Subcutaneous abdominal adipose tissue (tissue), 5 donors: ENCODE measurements around the gene SHH.

Experiments
- H3K27ac ChIP-seq: one replicate; pipeline ENCODE4 v1.7.0; 2013; ENCODE audit warnings: low read depth, mild to moderate bottlenecking, inconsistent platforms, low read length, moderate library complexity
- H3K27me3 ChIP-seq, 5 donors: one replicate each; pipeline ENCODE4 v1.7.0; 2013; ENCODE audit warnings: low read length in 5 of 5, inconsistent platforms in 1 of 5; ENCODE audit not compliant: control insufficient read depth in 5 of 5, insufficient read depth in 4 of 5
- H3K36me3 ChIP-seq, 5 donors: one replicate each; pipeline ENCODE4 v1.7.0; 2013; ENCODE audit warnings: low read length in 5 of 5; ENCODE audit not compliant: control insufficient read depth in 5 of 5, insufficient read depth in 5 of 5
- H3K4me1 ChIP-seq, 5 donors: one replicate each; pipeline ENCODE4 v1.7.0; 2013; ENCODE audit warnings: low read length in 5 of 5, mild to moderate bottlenecking in 3 of 5, moderate library complexity in 1 of 5; ENCODE audit not compliant: control insufficient read depth in 5 of 5, insufficient read depth in 5 of 5
- H3K4me3 ChIP-seq, 5 donors: one replicate each; pipeline ENCODE4 v1.7.0; 2013; ENCODE audit warnings: low read length in 5 of 5, low read depth in 1 of 5
- H3K9ac ChIP-seq, 5 donors: one replicate each; pipeline ENCODE4 v1.7.0; 2013; ENCODE audit warnings: low read length in 5 of 5, mild to moderate bottlenecking in 4 of 5, moderate library complexity in 3 of 5
- H3K9me3 ChIP-seq, 5 donors: one replicate each; pipeline ENCODE4 v1.7.0; 2013; ENCODE audit warnings: low read length in 5 of 5; ENCODE audit not compliant: control insufficient read depth in 5 of 5
- donor health status: healthy.
- donor health status: healthy.
- donor health status: healthy.
- donor health status: healthy.
- donor health status: healthy.

The SHH gene

GRCh38 chr7:155794196-155794595, 18.1 kb downstream of the SHH start:
- Histone ChIP-seq H3K9me3 (peaks cover 0 to 5% (median 0%) of the 10 kb centered on the region in 5 donors), H3K4me1 (peaks cover 3 to 5% (median 4%) of the 10 kb centered on the region in 5 donors), H3K36me3 (no peaks in the 10 kb centered on the region), H3K9ac (no peak overlapping the region), H3K4me3 (no peak overlapping the region), H3K27me3 (peaks cover 9 to 30% (median 15%) of the 10 kb centered on the region in 5 donors), H3K27ac (no peak overlapping the region)

- H3K36me3 ChIP-seq: no peaks in the 10 kb centered on the region
- H3K9ac ChIP-seq: no peak overlapping the region
- no peak overlapping the region for H3K27ac ChIP-seq
- peaks cover 0 to 5% (median 0%) of the 10 kb centered on the region in 5 donors for H3K9me3 ChIP-seq
- H3K4me3 ChIP-seq: no peak overlapping the region
- peaks cover 9 to 28% (median 15%) of the 10 kb centered on the region in 5 donors for H3K27me3 ChIP-seq
- H3K4me1 ChIP-seq: peaks cover 3 to 5% (median 4%) of the 10 kb centered on the region in 5 donors
Measured at GRCh38 chr7:155793720-155794119, 18.5 kb downstream of the SHH start.

- peaks cover 9 to 26% (median 15%) of the 10 kb centered on the region in 5 donors for H3K27me3 ChIP-seq
- H3K9me3 ChIP-seq: peaks cover 0 to 5% (median 0%) of the 10 kb centered on the region in 5 donors
- no peak overlapping the region for H3K9ac ChIP-seq
Measured at GRCh38 chr7:155792999-155793560, 19.2 kb downstream of the SHH start.

GRCh38 chr7:155792315-155792960, 19.8 kb downstream of the SHH start:
- Histone ChIP-seq H3K4me1 (peaks cover 5 to 11% (median 9%) of the 10 kb centered on the region in 5 donors), H3K9me3 (peaks cover 0 to 5% (median 0%) of the 10 kb centered on the region in 5 donors), H3K27ac (no peak overlapping the region), H3K4me3 (no peak overlapping the region), H3K27me3 (peaks cover 9 to 25% (median 15%) of the 10 kb centered on the region in 5 donors), H3K9ac (no peak overlapping the region), H3K36me3 (no peaks in the 10 kb centered on the region)

More at GRCh38 chr7:155792999-155793560, 19.2 kb downstream of the SHH start:
- peaks cover 3 to 5% (median 4%) of the 10 kb centered on the region in 5 donors for H3K4me1 ChIP-seq
- H3K27ac ChIP-seq: no peak overlapping the region
- no peak overlapping the region for H3K4me3 ChIP-seq
- no peaks in the 10 kb centered on the region for H3K36me3 ChIP-seq

- no peak overlapping the region for H3K27ac ChIP-seq
- peaks cover 9 to 23% (median 15%) of the 10 kb centered on the region in 5 donors for H3K27me3 ChIP-seq
Measured at GRCh38 chr7:155791836-155792235, 20.4 kb downstream of the SHH start.

GRCh38 chr7:155791214-155791737, 21.0 kb downstream of the SHH start:
- no peaks in the 10 kb centered on the region for H3K36me3 ChIP-seq
- H3K4me3 ChIP-seq: no peak overlapping the region
- H3K4me1 ChIP-seq: peaks cover 5 to 15% (median 10%) of the 10 kb centered on the region in 5 donors
- H3K9ac ChIP-seq: no peak overlapping the region
- no peak overlapping the region for H3K27ac ChIP-seq
- H3K27me3 ChIP-seq: peaks cover 3 to 19% (median 9%) of the 10 kb centered on the region in 5 donors
- H3K9me3 ChIP-seq: peaks cover 0 to 5% (median 0%) of the 10 kb centered on the region in 5 donors

More at GRCh38 chr7:155791836-155792235, 20.4 kb downstream of the SHH start:
- no peak overlapping the region for H3K4me3 ChIP-seq
- peaks cover 0 to 5% (median 0%) of the 10 kb centered on the region in 5 donors for H3K9me3 ChIP-seq
- H3K4me1 ChIP-seq: peaks cover 5 to 15% (median 11%) of the 10 kb centered on the region in 5 donors
- H3K36me3 ChIP-seq: no peaks in the 10 kb centered on the region
- H3K9ac ChIP-seq: no peak overlapping the region

GRCh38 chr7:155790666-155791065, 21.6 kb downstream of the SHH start:
- Histone ChIP-seq H3K4me1 (peaks cover 5 to 15% (median 10%) of the 10 kb centered on the region in 5 donors), H3K36me3 (no peaks in the 10 kb centered on the region), H3K4me3 (no peak overlapping the region), H3K27me3 (peaks cover 0 to 14% (median 5%) of the 10 kb centered on the region in 5 donors), H3K9me3 (peaks cover 0 to 5% (median 0%) of the 10 kb centered on the region in 5 donors), H3K9ac (no peak overlapping the region), H3K27ac (no peak overlapping the region)

GRCh38 chr7:155789001-155789725, 23.1 kb downstream of the SHH start:
- Histone ChIP-seq H3K9ac (no peak overlapping the region), H3K4me1 (peaks cover 5 to 15% (median 10%) of the 10 kb centered on the region in 5 donors), H3K27ac (no peak overlapping the region), H3K36me3 (peaks cover 0 to 6% (median 3%) of the 10 kb centered on the region in 5 donors), H3K9me3 (peaks cover 0 to 5% (median 0%) of the 10 kb centered on the region in 5 donors), H3K27me3 (peaks cover 0 to 6% (median 0%) of the 10 kb centered on the region in 5 donors), H3K4me3 (no peak overlapping the region)

- H3K36me3 ChIP-seq: peaks cover 0 to 12% (median 6%) of the 10 kb centered on the region in 5 donors
Measured at GRCh38 chr7:155788616-155789000, 23.7 kb downstream of the SHH start.

More at GRCh38 chr7:155788616-155789000, 23.7 kb downstream of the SHH start:
- Histone ChIP-seq H3K4me3 (no peak overlapping the region), H3K27ac (no peak overlapping the region), H3K27me3 (peaks cover 0 to 4% (median 0%) of the 10 kb centered on the region in 5 donors), H3K4me1 (peaks cover 5 to 15% (median 10%) of the 10 kb centered on the region in 5 donors), H3K9me3 (peaks cover 0 to 5% (median 0%) of the 10 kb centered on the region in 5 donors), H3K9ac (no peak overlapping the region)
